Astrocyte (in vitro differentiated cells and primary cell): ENCODE data around the gene KLHL8. TPM values are rescaled to one million over a fixed set of nuclear protein-coding genes. Genes with fewer than 3 reads are reported as not detected.

Experiments used
- DNase-seq: peaks from one replicate; pipeline ENCODE4 v3.0.0-alpha.2; 2010; ENCODE audit warnings: low read depth
- FAIRE-seq: peaks from 2 replicates; lab custom pipeline; 2011; peaks lifted over from hg19 to GRCh38; lab: Jason Lieb, UNC
- H2AFZ ChIP-seq: 2 replicates; pipeline ENCODE4 v1.6.0; 2012; ENCODE audit warnings: low read depth, low read length, inconsistent platforms
- H3K27ac ChIP-seq: 2 replicates; pipeline ENCODE4 v1.5.1; 2011; ENCODE audit warnings: low read depth, low read length, inconsistent platforms
- H3K27me3 ChIP-seq: 2 replicates; pipeline ENCODE4 v1.6.0; 2011; ENCODE audit warnings: low read length, inconsistent platforms; ENCODE audit not compliant: insufficient read depth
- H3K36me3 ChIP-seq: 2 replicates; pipeline ENCODE4 v1.5.1; 2011; ENCODE audit warnings: low read length, inconsistent platforms; ENCODE audit not compliant: insufficient read depth
- H3K4me1 ChIP-seq: 2 replicates; pipeline ENCODE4 v1.5.1; 2011; ENCODE audit warnings: low read length, inconsistent platforms; ENCODE audit not compliant: insufficient read depth
- H3K4me2 ChIP-seq: 2 replicates; pipeline ENCODE4 v1.6.0; 2012; ENCODE audit warnings: low read length, inconsistent platforms
- H3K4me3 ChIP-seq: 2 replicates; pipeline ENCODE4 v1.5.1; 2011; ENCODE audit warnings: low read depth, mild to moderate bottlenecking, low read length, inconsistent platforms; ENCODE audit not compliant: insufficient read depth
- H3K79me2 ChIP-seq: 2 replicates; pipeline ENCODE4 v1.6.0; 2012; ENCODE audit warnings: mild to moderate bottlenecking, low read length, inconsistent platforms; ENCODE audit not compliant: insufficient read depth
- H3K9ac ChIP-seq: 2 replicates; pipeline ENCODE4 v1.6.0; 2012; ENCODE audit warnings: mild to moderate bottlenecking, low read length, inconsistent platforms
- H3K9me3 ChIP-seq: 2 replicates; pipeline ENCODE4 v1.5.1; 2012; ENCODE audit warnings: low read depth, mild to moderate bottlenecking, low read length, inconsistent platforms; ENCODE audit not compliant: insufficient read depth
- H4K20me1 ChIP-seq: 2 replicates; pipeline ENCODE4 v1.6.0; 2012; ENCODE audit warnings: low read length, inconsistent platforms; ENCODE audit not compliant: insufficient read depth
- H3K27ac Mint-ChIP-seq: one replicate; pipeline ENCODE4 v1.8.0; 2021; ENCODE audit warnings: mild to moderate bottlenecking, mixed read lengths; ENCODE audit not compliant: unreplicated experiment
- H3K27me3 Mint-ChIP-seq: one replicate; pipeline ENCODE4 v1.8.0; 2021; ENCODE audit warnings: low read depth, mixed read lengths; ENCODE audit not compliant: unreplicated experiment
- H3K36me3 Mint-ChIP-seq: one replicate; pipeline ENCODE4 v1.8.0; 2021; ENCODE audit warnings: low read depth, mixed read lengths; ENCODE audit not compliant: unreplicated experiment
- H3K4me1 Mint-ChIP-seq: one replicate; pipeline ENCODE4 v1.8.0; 2021; ENCODE audit warnings: low read depth, mixed read lengths; ENCODE audit not compliant: unreplicated experiment
- H3K4me3 Mint-ChIP-seq: one replicate; pipeline ENCODE4 v1.8.0; 2021; ENCODE audit warnings: mild to moderate bottlenecking, moderate library complexity, mixed read lengths; ENCODE audit not compliant: unreplicated experiment
- H3K9me3 Mint-ChIP-seq: one replicate; pipeline ENCODE4 v1.8.0; 2021; ENCODE audit warnings: mild to moderate bottlenecking, mixed read lengths; ENCODE audit not compliant: unreplicated experiment
- EZH2 ChIP-seq: IDR thresholded peaks from 2 replicates; pipeline ENCODE4 v1.6.1; 2012; ENCODE audit warnings: mild to moderate bottlenecking, low read length, inconsistent platforms; ENCODE audit not compliant: insufficient read depth
- total RNA-seq: library from RNA; stranded (reverse); gene quantifications from 2 replicates; pipeline ENCODE4 v1.2.1, GENCODE V29; 2021
- TF ChIP-seq, protein P1 (sequence below): IDR thresholded peaks from 2 replicates; pipeline ENCODE4 v1.5.1; 2011; ENCODE audit warnings: low read depth, mild to moderate bottlenecking, inconsistent platforms, low read length, moderate library complexity; ENCODE audit not compliant: insufficient read depth

KLHL8 gene
- total RNA-seq, 1 donor from 2014 or later = 11.8 TPM

DNA sequence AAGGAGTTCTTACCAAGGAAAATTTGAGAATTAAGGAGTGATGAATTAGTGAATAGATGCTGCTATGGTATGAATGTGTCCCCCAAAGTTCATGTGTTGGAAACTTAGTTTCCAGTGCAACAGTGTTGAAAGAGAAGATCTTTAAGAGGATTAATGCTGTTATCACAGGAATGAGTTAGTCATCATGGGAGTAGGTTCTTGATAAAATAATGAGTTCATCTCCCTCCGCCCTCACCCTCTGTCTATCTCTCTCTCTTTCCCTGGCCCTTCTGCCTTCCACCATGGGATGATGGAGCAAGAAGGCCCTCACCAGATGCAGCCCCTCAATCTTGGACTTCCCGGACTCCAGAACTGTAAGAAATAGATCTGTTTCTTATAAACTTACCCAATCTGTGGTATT is 38.3 kb upstream of the KLHL8 start:
- FAIRE-seq (no peak), DNase-seq (no peak)
- no peaks in the 10 kb centered on the region for H4K20me1 ChIP-seq
- H3K4me1 ChIP-seq = no peaks in the 10 kb centered on the region
- Mint-ChIP-seq H3K4me1 (no peaks in the 10 kb centered on the region), H3K9me3 (peaks cover 8% of the 10 kb centered on the region), H3K4me3 (no peak overlapping the region), H3K27me3 (no peaks in the 10 kb centered on the region), H3K27ac (no peak overlapping the region), H3K36me3 (no peaks in the 10 kb centered on the region)
- H3K36me3 ChIP-seq = no peaks in the 10 kb centered on the region
- no peak overlapping the region for H2AFZ ChIP-seq
- H3K27ac ChIP-seq = no peak overlapping the region
- no peaks in the 10 kb centered on the region for H3K79me2 ChIP-seq
- TF ChIP-seq EZH2 = no peak
- TF ChIP-seq, protein P1, sequence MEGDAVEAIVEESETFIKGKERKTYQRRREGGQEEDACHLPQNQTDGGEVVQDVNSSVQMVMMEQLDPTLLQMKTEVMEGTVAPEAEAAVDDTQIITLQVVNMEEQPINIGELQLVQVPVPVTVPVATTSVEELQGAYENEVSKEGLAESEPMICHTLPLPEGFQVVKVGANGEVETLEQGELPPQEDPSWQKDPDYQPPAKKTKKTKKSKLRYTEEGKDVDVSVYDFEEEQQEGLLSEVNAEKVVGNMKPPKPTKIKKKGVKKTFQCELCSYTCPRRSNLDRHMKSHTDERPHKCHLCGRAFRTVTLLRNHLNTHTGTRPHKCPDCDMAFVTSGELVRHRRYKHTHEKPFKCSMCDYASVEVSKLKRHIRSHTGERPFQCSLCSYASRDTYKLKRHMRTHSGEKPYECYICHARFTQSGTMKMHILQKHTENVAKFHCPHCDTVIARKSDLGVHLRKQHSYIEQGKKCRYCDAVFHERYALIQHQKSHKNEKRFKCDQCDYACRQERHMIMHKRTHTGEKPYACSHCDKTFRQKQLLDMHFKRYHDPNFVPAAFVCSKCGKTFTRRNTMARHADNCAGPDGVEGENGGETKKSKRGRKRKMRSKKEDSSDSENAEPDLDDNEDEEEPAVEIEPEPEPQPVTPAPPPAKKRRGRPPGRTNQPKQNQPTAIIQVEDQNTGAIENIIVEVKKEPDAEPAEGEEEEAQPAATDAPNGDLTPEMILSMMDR = no peak
- H3K9ac ChIP-seq = no peak overlapping the region
- no peaks in the 10 kb centered on the region for H3K27me3 ChIP-seq
- no peak overlapping the region for H3K4me2 ChIP-seq
- no peaks in the 10 kb centered on the region for H3K9me3 ChIP-seq
- H3K4me3 ChIP-seq = no peak overlapping the region

DNA sequence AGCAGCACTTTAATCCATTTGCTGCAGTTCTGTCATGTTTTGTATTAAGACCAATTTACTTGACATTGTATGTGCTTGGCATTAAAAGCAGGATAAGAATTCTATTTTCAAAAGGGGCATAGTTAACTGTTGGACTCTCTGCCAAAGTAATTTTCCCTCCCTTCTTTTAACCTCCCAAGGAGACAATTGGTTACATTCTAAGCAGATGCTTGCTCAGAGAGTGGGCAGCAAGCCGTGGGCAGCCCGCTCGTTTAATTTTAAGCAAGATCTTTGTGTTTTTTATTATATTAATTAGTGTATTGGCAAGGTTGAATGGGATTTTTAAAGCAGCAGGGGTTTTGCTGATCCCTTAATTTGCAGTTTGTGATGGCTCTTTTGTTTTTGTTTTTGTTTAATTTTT is 37.1 kb upstream of the KLHL8 start:
- Histone ChIP-seq H4K20me1 (no peaks in the 10 kb centered on the region), H3K36me3 (no peaks in the 10 kb centered on the region), H3K9ac (no peak overlapping the region), H3K79me2 (no peaks in the 10 kb centered on the region), H3K27me3 (no peaks in the 10 kb centered on the region), H2AFZ (no peak overlapping the region), H3K9me3 (no peaks in the 10 kb centered on the region), H3K4me1 (no peaks in the 10 kb centered on the region), H3K27ac (no peak overlapping the region), H3K4me2 (no peak overlapping the region), H3K4me3 (no peak overlapping the region)
- TF ChIP-seq, protein P1 = no peak
- TF ChIP-seq EZH2 = no peak
- DNase-seq = no peak
- FAIRE-seq = no peak
- no peak overlapping the region for H3K4me3 Mint-ChIP-seq
- peaks cover 8% of the 10 kb centered on the region for H3K9me3 Mint-ChIP-seq
- no peaks in the 10 kb centered on the region for H3K27me3 Mint-ChIP-seq
- no peak overlapping the region for H3K27ac Mint-ChIP-seq
- no peaks in the 10 kb centered on the region for H3K36me3 Mint-ChIP-seq
- no peaks in the 10 kb centered on the region for H3K4me1 Mint-ChIP-seq

DNA sequence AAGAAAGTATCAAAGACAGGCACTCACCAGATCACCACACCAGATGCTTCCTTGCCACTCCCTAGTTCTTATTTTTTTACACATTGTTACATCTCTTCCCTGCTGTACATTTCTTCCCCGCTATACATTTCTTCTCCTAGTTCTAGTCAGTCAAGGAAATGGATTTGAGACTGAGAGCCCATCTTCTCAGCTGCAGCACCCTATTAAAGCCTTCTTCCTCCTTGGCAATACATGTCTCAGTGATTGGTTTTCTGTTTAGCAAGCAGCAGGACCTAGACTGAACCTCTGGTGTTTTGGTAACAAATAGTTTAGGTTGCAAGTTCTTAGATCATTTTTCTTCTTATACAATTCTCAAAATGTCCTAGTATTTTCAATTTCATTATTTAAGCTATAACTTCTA is 35.3 kb upstream of the KLHL8 start:
- no peaks in the 10 kb centered on the region for H3K79me2 ChIP-seq
- TF ChIP-seq, protein P1 = no peak
- no peak for TF ChIP-seq EZH2
- H3K27me3 Mint-ChIP-seq = no peaks in the 10 kb centered on the region
- H3K27ac Mint-ChIP-seq = no peak overlapping the region
- no peak overlapping the region for H3K4me2 ChIP-seq
- H3K9me3 Mint-ChIP-seq = peaks cover 8% of the 10 kb centered on the region
- no peak overlapping the region for H3K4me3 ChIP-seq
- no peak overlapping the region for H3K4me3 Mint-ChIP-seq
- H3K36me3 ChIP-seq = no peaks in the 10 kb centered on the region
- no peaks in the 10 kb centered on the region for H3K4me1 Mint-ChIP-seq
- H2AFZ ChIP-seq = no peak overlapping the region
- H3K9me3 ChIP-seq = no peaks in the 10 kb centered on the region
- no peaks in the 10 kb centered on the region for H4K20me1 ChIP-seq
- H3K9ac ChIP-seq = no peak overlapping the region
- no peaks in the 10 kb centered on the region for H3K4me1 ChIP-seq
- FAIRE-seq = no peak
- no peaks in the 10 kb centered on the region for H3K27me3 ChIP-seq
- H3K36me3 Mint-ChIP-seq = no peaks in the 10 kb centered on the region
- no peak for DNase-seq
- no peak overlapping the region for H3K27ac ChIP-seq
